HG03045 (cell line): Measurements from ENCODE around the gene MTHFS.
"Not testable (repeated sequence)": the region's sequence is repeated elsewhere in the genome, so short reads cannot be mapped to it uniquely, and the experiment has no call there.

ENCODE experiments used
- ATAC-seq: cut with Tn5 transposase; IDR thresholded peaks from one replicate; pipeline ENCODE4 v1.9.1; 2021; ENCODE audit warnings: mild to moderate bottlenecking, moderate library complexity; ENCODE audit not compliant: unreplicated experiment

The MTHFS gene

DNA sequence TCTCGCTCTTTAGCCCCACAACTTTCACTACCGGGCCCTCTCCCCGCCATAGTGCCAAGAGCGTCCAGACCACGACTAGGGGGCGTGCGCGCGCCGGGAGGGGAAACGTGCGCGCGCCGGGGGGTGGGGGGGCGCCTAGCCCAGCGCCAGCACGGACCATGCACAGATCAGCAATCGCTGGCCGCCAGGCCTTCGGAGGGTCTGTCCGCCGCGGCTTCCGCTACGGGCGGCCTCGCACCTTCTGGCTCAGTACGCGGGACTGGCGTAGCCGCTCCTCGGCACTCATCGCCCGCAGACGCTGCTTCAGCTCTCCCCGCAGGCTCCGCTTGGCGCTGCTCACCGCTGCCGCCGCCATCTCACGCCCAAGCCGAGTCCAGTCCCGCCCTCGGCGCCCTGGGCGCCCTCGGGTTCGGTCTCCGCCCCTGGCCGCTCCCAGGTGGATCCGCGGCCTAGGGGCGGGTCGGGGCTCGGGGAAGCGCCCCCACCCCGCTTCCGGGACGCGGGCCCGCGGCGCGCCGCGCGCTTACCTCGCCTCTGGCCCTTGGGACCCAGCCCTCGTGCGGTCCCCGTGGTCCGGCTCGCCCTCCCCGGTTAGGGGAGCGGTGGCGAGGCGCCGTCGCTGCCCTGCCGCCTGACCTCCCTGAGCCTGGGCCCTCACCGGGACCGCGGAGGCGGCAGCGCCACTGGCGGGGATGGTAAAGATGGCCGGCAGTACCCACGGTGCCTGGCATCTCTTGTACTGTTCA, at the start of gene MTHFS:
TSS of gene MTHFS (minus strand) at position 381 of the 746 bp plus-strand sequence. CDS start at position 355, 26 bp downstream.
- ATAC-seq, result peak; percentile 79

DNA sequence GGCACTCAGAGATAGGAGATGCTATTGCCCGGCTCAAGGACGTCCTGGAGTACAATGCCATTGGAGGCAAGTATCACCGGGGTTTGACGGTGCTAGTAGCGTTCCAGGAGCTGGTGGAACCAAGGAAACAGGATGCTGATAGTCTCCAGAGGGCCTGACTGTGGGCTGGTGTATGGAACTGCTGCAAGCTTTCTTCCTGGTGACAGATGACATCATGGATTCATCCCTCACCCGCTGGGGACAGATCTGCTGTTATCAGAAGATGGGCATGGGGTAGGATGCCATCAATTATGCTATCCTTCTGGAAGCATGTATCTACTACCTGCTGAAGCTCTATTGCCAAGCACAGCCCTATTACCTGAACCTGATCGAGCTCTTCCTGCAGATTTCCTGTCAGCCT, 47.8 kb upstream of the MTHFS start:
- ATAC-seq, result no peak

DNA sequence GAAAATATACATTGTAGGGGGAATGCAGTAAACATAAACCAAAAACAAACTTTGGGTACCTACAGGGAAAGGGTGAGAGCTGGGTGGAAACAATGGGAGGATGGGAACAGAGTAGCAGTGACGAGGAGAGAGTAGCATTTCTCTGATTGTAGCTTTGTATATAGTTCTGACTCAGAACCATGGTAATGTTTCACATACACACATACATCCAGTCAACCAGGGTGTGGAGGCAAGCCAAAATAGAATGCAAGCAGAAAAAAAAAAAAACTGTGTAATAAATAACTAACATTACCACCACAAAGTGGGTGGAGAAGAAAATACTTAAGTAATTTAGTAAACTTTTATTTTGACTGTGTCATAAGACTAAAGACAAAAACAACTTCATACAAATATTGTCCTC, 47.0 kb upstream of the MTHFS start:
- ATAC-seq, result no peak

- no peak for ATAC-seq
Measured at GRCh38 chr15:79942741-79943481, 46.1 kb upstream of the MTHFS start.

DNA sequence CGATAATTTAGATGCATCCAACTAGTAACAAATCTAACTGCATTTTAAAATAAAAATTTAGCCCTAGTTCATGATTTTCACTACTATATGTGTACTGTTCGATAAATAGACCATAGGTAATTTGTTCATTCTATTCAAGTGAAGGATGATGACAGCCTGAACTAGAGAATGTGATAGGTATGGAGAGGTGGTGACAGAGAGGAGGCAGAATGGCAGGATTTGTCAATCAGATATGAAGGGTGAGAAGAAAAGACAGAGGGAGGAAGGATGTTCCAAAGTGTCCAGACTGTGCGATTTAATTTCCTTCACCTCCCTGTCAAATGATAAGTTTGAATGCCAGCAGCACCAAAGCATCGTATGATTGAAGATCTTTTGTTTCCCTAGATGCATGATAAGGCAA, 42.6 kb upstream of the MTHFS start:
- no peak for ATAC-seq

DNA sequence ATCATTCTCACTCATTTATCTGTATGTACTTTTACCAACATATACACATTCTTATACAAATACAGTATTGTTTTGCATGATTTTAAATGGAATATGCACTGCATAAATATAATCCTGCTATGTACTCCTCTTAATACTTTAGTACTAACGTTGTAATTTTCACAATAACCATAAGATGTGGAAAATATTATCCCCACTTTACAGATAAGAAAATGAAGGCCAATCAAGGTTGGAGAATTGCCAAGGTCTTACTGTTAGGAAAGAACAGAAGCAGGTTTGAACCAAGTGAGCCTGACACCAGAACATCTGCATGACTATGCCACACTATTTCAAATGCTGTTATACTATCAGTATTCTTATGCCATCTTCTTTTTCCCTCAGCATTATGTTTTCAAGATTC, 41.3 kb upstream of the MTHFS start:
- no peak for ATAC-seq

DNA sequence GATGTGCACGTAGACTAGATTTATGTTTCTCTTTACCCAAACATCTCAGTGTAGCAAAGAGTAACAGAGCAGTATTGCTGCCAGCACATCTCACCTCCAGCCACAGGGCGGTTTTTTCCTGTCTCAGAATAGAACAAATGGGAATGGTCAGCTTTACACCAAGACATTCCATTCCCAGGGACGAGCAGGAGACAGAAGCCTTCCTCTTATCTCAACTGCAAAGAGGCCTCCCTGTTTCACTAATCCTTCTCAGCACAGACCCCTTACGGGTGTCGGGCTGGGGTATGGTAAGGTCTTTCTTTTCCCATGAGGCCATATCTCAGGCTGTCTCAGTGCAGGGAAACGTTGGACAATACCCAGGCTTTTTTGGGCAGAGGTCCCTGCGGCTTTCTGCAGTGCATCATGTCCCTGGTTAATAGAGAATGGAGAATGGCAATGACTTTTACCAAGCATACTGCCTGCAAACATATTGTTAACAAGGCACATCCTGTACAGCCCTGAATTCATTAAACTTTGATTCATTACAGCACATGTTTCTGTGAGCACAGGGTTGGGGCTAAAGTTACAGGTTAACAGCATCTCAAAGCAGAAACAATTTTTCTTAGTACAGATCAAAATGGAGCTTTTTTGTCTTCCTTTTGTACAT, 38.9 kb upstream of the MTHFS start:
- ATAC-seq, result not testable (repeated sequence)

- ATAC-seq, result no peak
Measured at GRCh38 chr15:79933231-79933630, 36.4 kb upstream of the MTHFS start.

DNA sequence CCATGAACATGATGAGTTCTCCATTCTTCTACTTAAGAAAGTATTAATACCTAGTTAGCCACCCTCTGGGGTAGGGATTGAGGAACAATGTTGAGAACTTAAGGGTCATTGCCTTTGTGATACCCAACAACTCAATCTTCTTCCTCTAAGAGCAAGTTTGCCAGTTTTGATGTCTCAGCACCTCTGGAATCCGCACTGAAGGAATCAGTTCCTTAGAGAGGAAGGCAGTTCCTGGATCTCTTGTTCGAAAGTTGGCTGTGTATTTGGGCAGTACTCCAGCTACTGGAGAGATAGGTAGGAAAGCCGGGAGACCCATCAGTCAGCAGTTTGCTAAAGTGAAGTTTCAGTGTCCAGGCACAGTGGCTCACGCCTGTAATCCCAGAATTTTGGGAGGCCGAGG, 35.6 kb upstream of the MTHFS start:
- no peak for ATAC-seq

DNA sequence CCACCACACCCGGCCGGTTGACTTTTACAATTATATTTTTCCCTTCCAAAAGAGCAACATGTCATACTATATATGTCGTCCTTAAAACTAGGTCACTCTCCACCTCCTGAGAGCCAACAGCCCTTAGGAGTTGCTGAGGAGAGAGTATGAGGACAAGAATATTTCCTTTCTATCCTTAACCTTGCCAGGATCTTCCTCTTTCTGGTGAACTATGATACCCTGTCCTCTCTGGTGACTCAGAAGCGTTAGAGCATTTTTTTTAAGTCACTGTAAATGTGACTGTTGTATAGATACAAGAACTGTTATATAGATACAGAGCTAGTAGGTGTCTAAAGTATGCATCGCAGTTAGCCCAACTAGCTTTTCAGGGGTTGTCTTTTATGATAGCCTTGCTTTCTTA, 33.7 kb upstream of the MTHFS start:
- ATAC-seq, result no peak

DNA sequence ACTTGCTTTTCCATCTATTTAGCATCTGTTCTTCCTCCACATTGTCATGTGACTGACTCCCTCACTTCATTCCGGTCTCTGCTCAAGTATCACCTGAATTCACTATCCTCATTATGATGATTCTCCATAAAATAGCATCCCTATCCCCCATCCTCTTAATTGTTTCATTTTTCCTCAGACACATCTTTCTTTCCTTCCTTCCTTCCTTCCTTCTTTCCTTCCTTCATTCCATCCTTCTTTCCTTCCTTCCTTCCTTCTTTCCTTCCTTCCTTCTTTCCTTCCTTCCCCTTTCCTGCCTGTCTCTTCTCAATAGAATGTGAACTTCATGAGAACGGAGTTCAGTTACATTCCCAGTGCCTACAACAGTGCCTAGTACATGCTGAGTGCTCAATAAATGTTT, 32.6 kb upstream of the MTHFS start:
- ATAC-seq, result no peak

DNA sequence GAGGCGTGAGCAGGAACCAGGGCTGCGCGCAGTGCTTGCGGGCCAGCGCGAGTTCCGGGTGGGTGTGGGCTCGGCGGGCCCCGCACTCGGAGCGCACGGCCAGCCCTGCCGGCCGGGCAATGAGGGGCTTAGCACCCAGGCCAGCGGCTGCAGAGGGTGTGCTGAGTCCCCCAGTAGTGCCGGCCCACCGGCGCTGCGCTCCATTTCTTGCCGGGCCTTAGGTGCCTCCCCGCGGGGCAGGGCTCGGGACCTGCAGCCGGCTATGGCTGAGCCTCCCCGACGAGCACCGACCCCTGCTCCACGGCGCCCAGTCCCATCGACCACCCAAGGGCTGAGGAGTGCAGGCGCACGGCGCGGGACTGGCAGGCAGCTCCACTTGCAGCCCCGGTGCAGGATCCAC, 29.3 kb upstream of the MTHFS start:
- not testable (repeated sequence) for ATAC-seq

- no peak for ATAC-seq
Measured at GRCh38 chr15:79924379-79924778, 27.6 kb upstream of the MTHFS start.

- peak; percentile 96 for ATAC-seq
Measured at GRCh38 chr15:79923515-79924169, 26.8 kb upstream of the MTHFS start.

- peak; percentile 43 for ATAC-seq
Measured at GRCh38 chr15:79923079-79923514, 26.3 kb upstream of the MTHFS start.

DNA sequence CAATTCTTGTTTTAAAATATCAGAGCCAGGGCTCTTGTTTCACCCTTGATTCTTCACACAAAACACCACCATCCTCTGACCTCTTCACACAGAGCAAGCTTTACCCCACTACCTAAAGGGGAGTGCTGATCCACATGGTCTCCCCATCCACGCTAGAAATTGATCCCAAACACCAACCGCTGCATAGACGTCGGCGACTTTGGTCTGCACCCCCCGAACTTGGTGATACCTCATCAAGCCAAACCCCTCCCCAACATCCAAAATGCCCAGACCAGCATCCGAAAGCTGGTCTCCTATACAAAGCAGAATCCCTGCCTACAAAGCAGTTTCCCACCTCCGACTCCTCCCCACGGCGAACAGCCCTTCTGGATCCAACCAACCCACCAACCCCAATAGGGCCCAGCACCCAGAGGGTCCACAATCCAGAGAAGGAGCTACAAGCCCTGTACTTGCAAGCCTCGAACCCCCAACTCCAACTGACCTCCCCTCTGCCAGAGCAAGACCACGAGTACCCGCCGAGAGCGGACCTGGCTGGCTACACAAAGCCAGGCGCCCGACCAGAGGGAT, 25.8 kb upstream of the MTHFS start:
- no peak for ATAC-seq

DNA sequence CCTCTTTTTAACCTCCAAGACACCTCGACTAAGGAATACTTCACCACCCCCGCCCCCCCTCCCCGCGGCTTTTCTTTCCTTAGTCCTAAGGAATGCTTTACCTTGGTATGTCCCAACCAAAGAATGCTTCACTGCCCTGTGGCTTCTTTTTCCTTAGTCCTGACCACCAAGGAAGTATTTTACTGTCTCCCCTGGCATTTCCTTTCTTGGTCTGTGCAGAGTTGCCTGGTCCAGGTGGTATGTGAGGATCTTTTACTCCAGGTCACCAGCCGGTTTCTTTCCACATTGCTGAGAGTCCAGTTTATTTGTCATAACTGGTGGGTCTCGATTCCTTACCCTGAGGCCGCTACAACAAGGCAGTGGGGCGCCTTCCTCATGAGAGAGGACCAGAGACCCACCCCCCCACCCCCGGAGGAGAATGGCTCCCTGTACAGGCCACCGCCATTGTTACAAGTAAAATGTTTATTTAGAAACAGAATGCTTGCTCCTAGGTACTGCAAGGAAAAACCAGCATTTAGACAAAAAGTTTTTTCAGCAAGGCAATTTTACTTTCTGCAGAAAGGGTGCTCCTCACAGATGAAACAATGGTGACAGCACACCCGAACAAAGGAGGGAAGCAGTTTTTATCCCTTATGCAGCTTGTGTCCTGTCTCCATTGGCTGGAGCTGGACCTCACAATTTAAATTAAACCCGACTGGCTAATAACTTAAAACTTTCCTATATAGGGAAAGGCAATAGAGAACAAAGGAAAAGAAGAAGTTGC, 23.1 kb upstream of the MTHFS start:
- ATAC-seq, result no peak

GRCh38 chr15:79919090-79919748, 22.4 kb upstream of the MTHFS start:
- no peak for ATAC-seq

DNA sequence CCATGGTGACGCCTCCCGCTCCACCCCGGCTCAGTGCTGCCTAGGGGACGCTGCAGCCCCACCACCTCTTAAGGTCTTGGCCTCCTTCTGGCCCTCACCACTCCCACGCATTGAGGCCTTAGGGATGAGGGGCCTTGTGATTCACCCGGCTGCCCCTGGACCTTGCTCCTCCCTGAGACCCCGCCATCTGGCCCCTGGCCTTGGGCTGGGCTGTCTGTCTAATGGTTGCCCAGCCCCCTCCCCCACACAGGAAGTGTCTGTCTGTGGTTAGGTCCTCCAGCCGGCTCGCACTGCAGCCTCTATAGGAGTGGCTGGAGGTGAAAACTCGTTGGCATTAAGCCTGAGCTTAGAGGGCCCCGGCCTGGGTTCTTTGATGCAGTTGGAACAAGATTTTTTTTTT, 21.5 kb upstream of the MTHFS start:
- no peak for ATAC-seq
